Choroid plexus epithelial cell (primary cell): Measurements from ENCODE around the gene PRMT3.

Source experiments
- DNase-seq: peaks from one replicate; pipeline ENCODE4 v3.0.0-alpha.2; 2010; ENCODE audit warnings: low read depth
- H3K4me3 ChIP-seq: 2 replicates; pipeline ENCODE4 v1.5.1; 2011; ENCODE audit warnings: low read depth, mild to moderate bottlenecking, control low read depth, low read length, moderate library complexity
- TF ChIP-seq, protein P1 (sequence below): conservative IDR thresholded peaks from 2 replicates; pipeline ENCODE4 v1.5.1; 2011; ENCODE audit warnings: low read depth, mild to moderate bottlenecking, control low read depth, inconsistent platforms, low read length, moderate library complexity

PRMT3 gene

DNA sequence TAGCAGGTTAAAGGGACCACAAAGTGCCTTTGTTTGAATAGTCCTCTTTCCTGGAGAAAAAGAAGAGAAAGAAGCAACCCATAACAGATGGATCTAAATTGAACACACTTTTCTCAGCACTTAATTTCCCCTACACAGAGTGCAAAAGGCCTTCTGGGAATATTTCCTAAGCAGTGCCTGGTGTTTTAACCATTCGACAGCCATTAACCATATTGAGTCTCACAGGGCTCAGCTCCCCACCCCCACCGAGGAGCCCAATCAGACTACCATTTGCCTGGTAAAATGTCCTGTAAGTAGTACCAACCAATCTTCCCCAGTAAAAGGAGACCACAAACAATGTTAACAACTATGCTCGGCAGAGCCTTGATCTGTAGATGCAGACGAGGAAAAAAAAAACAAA is 171.2 kb downstream of the PRMT3 start:
- no peak overlapping the region for H3K4me3 ChIP-seq
- TF ChIP-seq, protein P1, sequence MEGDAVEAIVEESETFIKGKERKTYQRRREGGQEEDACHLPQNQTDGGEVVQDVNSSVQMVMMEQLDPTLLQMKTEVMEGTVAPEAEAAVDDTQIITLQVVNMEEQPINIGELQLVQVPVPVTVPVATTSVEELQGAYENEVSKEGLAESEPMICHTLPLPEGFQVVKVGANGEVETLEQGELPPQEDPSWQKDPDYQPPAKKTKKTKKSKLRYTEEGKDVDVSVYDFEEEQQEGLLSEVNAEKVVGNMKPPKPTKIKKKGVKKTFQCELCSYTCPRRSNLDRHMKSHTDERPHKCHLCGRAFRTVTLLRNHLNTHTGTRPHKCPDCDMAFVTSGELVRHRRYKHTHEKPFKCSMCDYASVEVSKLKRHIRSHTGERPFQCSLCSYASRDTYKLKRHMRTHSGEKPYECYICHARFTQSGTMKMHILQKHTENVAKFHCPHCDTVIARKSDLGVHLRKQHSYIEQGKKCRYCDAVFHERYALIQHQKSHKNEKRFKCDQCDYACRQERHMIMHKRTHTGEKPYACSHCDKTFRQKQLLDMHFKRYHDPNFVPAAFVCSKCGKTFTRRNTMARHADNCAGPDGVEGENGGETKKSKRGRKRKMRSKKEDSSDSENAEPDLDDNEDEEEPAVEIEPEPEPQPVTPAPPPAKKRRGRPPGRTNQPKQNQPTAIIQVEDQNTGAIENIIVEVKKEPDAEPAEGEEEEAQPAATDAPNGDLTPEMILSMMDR = no peak
- no peak for DNase-seq
